Measurements from ENCODE around the gene TP53I3.
A peak's percentile ranks its signal among the peaks of the same experiment; 100 is the strongest.

Gene TP53I3

GRCh38 chr2:24052951-24053350 lies 31.7 kb downstream of the TP53I3 start:
- H3K9ac ChIP-seq (ENCODE audit: insufficient read length), result no peak overlapping the region
- no peaks in the 10 kb centered on the region for H3K9me3 ChIP-seq (ENCODE audit: low read depth, low read length)
- TF ChIP-seq FOXP2 (optimal IDR thresholded peaks at IDR 0.05; ENCODE audit: control extremely low read depth, extremely low read length, insufficient read depth) (no peak), EZH2 (IDR thresholded peaks at IDR 0.05) (no peak), POLR2AphosphoS5 (IDR thresholded peaks at IDR 0.05; ENCODE audit: borderline replicate concordance, low read depth, low read length) (no peak)
- H3K4me3 ChIP-seq, result no peak overlapping the region
- DNase-seq (ENCODE audit: low read depth, low spot score), result no peak
- H3K27ac ChIP-seq, result no peak overlapping the region
- no peaks in the 10 kb centered on the region for H3K36me3 ChIP-seq (ENCODE audit: insufficient read depth, low read length)

- Histone ChIP-seq H3K4me3 (no peak overlapping the region), H3K36me3 (ENCODE audit: insufficient read depth, low read length) (no peaks in the 10 kb centered on the region), H3K9me3 (ENCODE audit: low read depth, low read length) (no peaks in the 10 kb centered on the region), H3K9ac (ENCODE audit: insufficient read length) (no peak overlapping the region), H3K27ac (no peak overlapping the region)
- DNase-seq (ENCODE audit: low read depth, low spot score), result no peak
- TF ChIP-seq FOXP2 (optimal IDR thresholded peaks at IDR 0.05; ENCODE audit: control extremely low read depth, extremely low read length, insufficient read depth), result no peak
- TF ChIP-seq EZH2 (IDR thresholded peaks at IDR 0.05), result no peak
- TF ChIP-seq POLR2AphosphoS5 (IDR thresholded peaks at IDR 0.05; ENCODE audit: borderline replicate concordance, low read depth, low read length), result no peak
Observed at GRCh38 chr2:24051833-24052232, 32.8 kb downstream of the TP53I3 start.

- no peak overlapping the region for H3K9ac ChIP-seq (ENCODE audit: insufficient read length)
- H3K27ac ChIP-seq, result no peak overlapping the region
- DNase-seq (ENCODE audit: low read depth, low spot score), result no peak
- H3K4me3 ChIP-seq, result peak overlapping the region; percentile 88
- no peaks in the 10 kb centered on the region for H3K36me3 ChIP-seq (ENCODE audit: insufficient read depth, low read length)
- TF ChIP-seq EZH2 (IDR thresholded peaks at IDR 0.05) (no peak), POLR2AphosphoS5 (IDR thresholded peaks at IDR 0.05; ENCODE audit: borderline replicate concordance, low read depth, low read length) (no peak), FOXP2 (optimal IDR thresholded peaks at IDR 0.05; ENCODE audit: control extremely low read depth, extremely low read length, insufficient read depth) (no peak)
- no peaks in the 10 kb centered on the region for H3K9me3 ChIP-seq (ENCODE audit: low read depth, low read length)
Observed at GRCh38 chr2:24050041-24050979, 34.3 kb downstream of the TP53I3 start.

GRCh38 chr2:24049485-24050021 lies 35.1 kb downstream of the TP53I3 start, which contains the start of gene FKBP1B:
Gene FKBP1B, plus strand, starts transcription at chr2:24049741. Its CDS starts 109 bp downstream, at chr2:24049850.
- no peaks in the 10 kb centered on the region for H3K36me3 ChIP-seq (ENCODE audit: insufficient read depth, low read length)
- no peaks in the 10 kb centered on the region for H3K9me3 ChIP-seq (ENCODE audit: low read depth, low read length)
- H3K4me3 ChIP-seq, result peak within 1 kb of the TSS; percentile 88
- peak within 1 kb of the TSS; percentile 41 for H3K9ac ChIP-seq (ENCODE audit: insufficient read length)
- DNase-seq (ENCODE audit: low read depth, low spot score), result no peak
- TF ChIP-seq POLR2AphosphoS5 (IDR thresholded peaks at IDR 0.05; ENCODE audit: borderline replicate concordance, low read depth, low read length) (peak; percentile 16; the same call in 1 of the 2 replicates), FOXP2 (optimal IDR thresholded peaks at IDR 0.05; ENCODE audit: control extremely low read depth, extremely low read length, insufficient read depth) (no peak), EZH2 (IDR thresholded peaks at IDR 0.05) (no peak)
- H3K27ac ChIP-seq, result peak within 1 kb of the TSS; percentile 62; the same call in 1 of the 2 replicates

GRCh38 chr2:24048769-24049484 lies 35.7 kb downstream of the TP53I3 start:
- DNase-seq (ENCODE audit: low read depth, low spot score), result peak; percentile 32

GRCh38 chr2:24047703-24048033 lies 37.0 kb downstream of the TP53I3 start:
- 0 out of 2 replicates have a peak, but pooled peaks cover 5% of the 10 kb centered on the region for H3K36me3 ChIP-seq (ENCODE audit: insufficient read depth, low read length)
- DNase-seq (ENCODE audit: low read depth, low spot score), result no peak
- H3K9ac ChIP-seq (ENCODE audit: insufficient read length), result no peak overlapping the region
- TF ChIP-seq EZH2 (IDR thresholded peaks at IDR 0.05), result no peak
- TF ChIP-seq POLR2AphosphoS5 (IDR thresholded peaks at IDR 0.05; ENCODE audit: borderline replicate concordance, low read depth, low read length), result no peak
- TF ChIP-seq FOXP2 (optimal IDR thresholded peaks at IDR 0.05; ENCODE audit: control extremely low read depth, extremely low read length, insufficient read depth), result no peak
- peak overlapping the region; percentile 60 for H3K4me3 ChIP-seq
- H3K27ac ChIP-seq, result peak overlapping the region; percentile 71
- H3K9me3 ChIP-seq (ENCODE audit: low read depth, low read length), result no peaks in the 10 kb centered on the region

More at GRCh38 chr2:24048769-24049484, 35.7 kb downstream of the TP53I3 start:
- H3K4me3 ChIP-seq, result peak overlapping the region; percentile 88
- no peaks in the 10 kb centered on the region for H3K9me3 ChIP-seq (ENCODE audit: low read depth, low read length)
- H3K9ac ChIP-seq (ENCODE audit: insufficient read length), result peak overlapping the region; percentile 41
- TF ChIP-seq POLR2AphosphoS5 (IDR thresholded peaks at IDR 0.05; ENCODE audit: borderline replicate concordance, low read depth, low read length) (no peak), EZH2 (IDR thresholded peaks at IDR 0.05) (no peak), FOXP2 (optimal IDR thresholded peaks at IDR 0.05; ENCODE audit: control extremely low read depth, extremely low read length, insufficient read depth) (no peak)
- peak overlapping the region; percentile 62; the same call in 1 of the 2 replicates for H3K27ac ChIP-seq
- H3K36me3 ChIP-seq (ENCODE audit: insufficient read depth, low read length), result no peaks in the 10 kb centered on the region

- Histone ChIP-seq H3K9me3 (ENCODE audit: low read depth, low read length) (no peaks in the 10 kb centered on the region), H3K36me3 (ENCODE audit: insufficient read depth, low read length) (0 out of 2 replicates have a peak, but pooled peaks cover 5% of the 10 kb centered on the region), H3K27ac (peak within 1 kb of the TSS; percentile 71), H3K4me3 (peak within 1 kb of the TSS; percentile 92), H3K9ac (ENCODE audit: insufficient read length) (peak within 1 kb of the TSS; percentile 86)
- peak; percentile 98 for TF ChIP-seq POLR2AphosphoS5 (IDR thresholded peaks at IDR 0.05; ENCODE audit: borderline replicate concordance, low read depth, low read length)
- no peak for TF ChIP-seq FOXP2 (optimal IDR thresholded peaks at IDR 0.05; ENCODE audit: control extremely low read depth, extremely low read length, insufficient read depth)
- DNase-seq (ENCODE audit: low read depth, low spot score), result peak; percentile 99
Observed at GRCh38 chr2:24046930-24047702, 37.5 kb downstream of the TP53I3 start, which contains the start of gene WDCP. Gene WDCP, minus strand, starts transcription at chr2:24047391. Its CDS starts 7,897 bp downstream, at chr2:24039494.

Measured in SK-N-MC (cell line).